Parathyroid adenoma (tissue), 2 donors: ENCODE results near the gene PPP5C.
A peak's percentile ranks its signal among the peaks of the same experiment; 100 is the strongest.
"Not testable (repeated sequence)": the region's sequence is repeated elsewhere in the genome, so short reads cannot be mapped to it uniquely, and the experiment has no call there.

Source experiments
- H2AFZ ChIP-seq: fragments of 300-600 bp; sonication (generic); one replicate; pipeline ENCODE4 v1.7.0; 2017; ENCODE audit warnings: antibody characterized with exemption, mild to moderate bottlenecking
- H3K27ac ChIP-seq: fragments of 300-600 bp; sonication (generic); one replicate; pipeline ENCODE4 v1.7.0; 2017
- H3K27me3 ChIP-seq: fragments of 300-600 bp; sonication (generic); one replicate; pipeline ENCODE4 v1.7.0; 2017; ENCODE audit warnings: low read length; ENCODE audit not compliant: control insufficient read depth, insufficient read depth
- H3K36me3 ChIP-seq: fragments of 300-600 bp; sonication (generic); one replicate; pipeline ENCODE4 v1.7.0; 2017; ENCODE audit warnings: low read length; ENCODE audit not compliant: control insufficient read depth, insufficient read depth
- H3K4me1 ChIP-seq: fragments of 300-600 bp; sonication (generic); one replicate; pipeline ENCODE4 v1.7.0; 2017; ENCODE audit warnings: control low read depth
- H3K4me2 ChIP-seq: fragments of 300-600 bp; sonication (generic); one replicate; pipeline ENCODE4 v1.7.0; 2017; ENCODE audit warnings: low read length
- H3K4me3 ChIP-seq: fragments of 300-600 bp; sonication (generic); one replicate; pipeline ENCODE4 v1.7.0; 2017; ENCODE audit warnings: low read depth, low read length
- H3K79me2 ChIP-seq: fragments of 300-600 bp; sonication (generic); one replicate; pipeline ENCODE4 v1.7.0; 2017; ENCODE audit warnings: control low read depth
- H3K9ac ChIP-seq: fragments of 300-600 bp; sonication (generic); one replicate; pipeline ENCODE4 v1.7.0; 2017; ENCODE audit warnings: mild to moderate bottlenecking
- H3K9me3 ChIP-seq: fragments of 300-600 bp; sonication (generic); one replicate; pipeline ENCODE4 v1.7.0; 2017; ENCODE audit warnings: low read length; ENCODE audit not compliant: control insufficient read depth
- TF ChIP-seq, protein P1 (sequence below): fragments of 300-600 bp; sonication (generic); IDR thresholded peaks from one replicate; pipeline ENCODE4 v1.7.0; 2017; ENCODE audit warnings: antibody characterized with exemption, mild to moderate bottlenecking
- donor health status: primary hyperparathyroidism.

The PPP5C gene

DNA sequence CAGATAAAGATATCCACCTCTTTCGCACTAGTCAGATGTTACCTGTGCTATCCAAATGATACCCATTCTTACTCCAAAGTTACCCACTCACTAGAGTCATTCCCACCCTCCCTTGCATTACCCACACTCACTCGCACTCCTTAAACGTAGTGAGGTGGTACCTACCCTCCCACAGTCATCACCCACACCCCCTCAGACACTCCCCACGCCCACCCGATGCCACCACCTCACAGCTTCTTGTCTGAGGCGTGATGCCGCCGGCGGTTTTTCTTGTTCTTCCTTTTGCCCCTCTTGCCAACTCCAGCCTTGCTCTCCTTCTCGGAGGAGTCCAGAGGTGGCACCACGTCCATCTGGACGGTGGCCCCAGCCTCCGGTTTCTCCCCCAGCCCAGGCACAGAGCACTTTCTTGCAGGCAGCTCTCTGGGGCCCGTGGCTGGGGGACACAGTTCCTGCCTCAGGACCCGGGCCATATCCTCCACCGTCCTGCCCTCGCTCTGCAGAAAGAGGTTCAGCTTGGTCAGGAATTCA lies 80.7 kb downstream of the PPP5C start:
- H3K9ac ChIP-seq = no peak overlapping the region
- no peaks in the 10 kb centered on the region for H3K27me3 ChIP-seq
- no peak overlapping the region for H3K4me2 ChIP-seq
- H2AFZ ChIP-seq = no peak overlapping the region
- peaks cover 7% of the 10 kb centered on the region for H3K4me1 ChIP-seq
- no peaks in the 10 kb centered on the region for H3K9me3 ChIP-seq
- TF ChIP-seq, protein P1, sequence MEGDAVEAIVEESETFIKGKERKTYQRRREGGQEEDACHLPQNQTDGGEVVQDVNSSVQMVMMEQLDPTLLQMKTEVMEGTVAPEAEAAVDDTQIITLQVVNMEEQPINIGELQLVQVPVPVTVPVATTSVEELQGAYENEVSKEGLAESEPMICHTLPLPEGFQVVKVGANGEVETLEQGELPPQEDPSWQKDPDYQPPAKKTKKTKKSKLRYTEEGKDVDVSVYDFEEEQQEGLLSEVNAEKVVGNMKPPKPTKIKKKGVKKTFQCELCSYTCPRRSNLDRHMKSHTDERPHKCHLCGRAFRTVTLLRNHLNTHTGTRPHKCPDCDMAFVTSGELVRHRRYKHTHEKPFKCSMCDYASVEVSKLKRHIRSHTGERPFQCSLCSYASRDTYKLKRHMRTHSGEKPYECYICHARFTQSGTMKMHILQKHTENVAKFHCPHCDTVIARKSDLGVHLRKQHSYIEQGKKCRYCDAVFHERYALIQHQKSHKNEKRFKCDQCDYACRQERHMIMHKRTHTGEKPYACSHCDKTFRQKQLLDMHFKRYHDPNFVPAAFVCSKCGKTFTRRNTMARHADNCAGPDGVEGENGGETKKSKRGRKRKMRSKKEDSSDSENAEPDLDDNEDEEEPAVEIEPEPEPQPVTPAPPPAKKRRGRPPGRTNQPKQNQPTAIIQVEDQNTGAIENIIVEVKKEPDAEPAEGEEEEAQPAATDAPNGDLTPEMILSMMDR = no peak
- no peaks in the 10 kb centered on the region for H3K79me2 ChIP-seq
- no peaks in the 10 kb centered on the region for H3K36me3 ChIP-seq
- H3K4me3 ChIP-seq = no peak overlapping the region
- H3K27ac ChIP-seq = no peak overlapping the region

- H3K9ac ChIP-seq = no peak within 1 kb of the TSS
- H3K36me3 ChIP-seq = no peaks in the 10 kb centered on the region
- H2AFZ ChIP-seq = peak within 1 kb of the TSS; percentile 16
- TF ChIP-seq, protein P1 = no peak
- H3K4me2 ChIP-seq = peak within 1 kb of the TSS; percentile 25
- no peaks in the 10 kb centered on the region for H3K79me2 ChIP-seq
- H3K4me3 ChIP-seq = peak within 1 kb of the TSS; percentile 36
- no peaks in the 10 kb centered on the region for H3K27me3 ChIP-seq
- H3K4me1 ChIP-seq = peaks cover 7% of the 10 kb centered on the region
- H3K27ac ChIP-seq = no peak within 1 kb of the TSS
- H3K9me3 ChIP-seq = no peaks in the 10 kb centered on the region
Observed at GRCh38 chr19:46428239-46429135, 81.6 kb downstream of the PPP5C start, which contains the start of gene PNMA8C. TSS of gene PNMA8C (minus strand) at chr19:46428936. CDS start at chr19:46428359, 577 bp downstream.

- no peak overlapping the region for H3K9ac ChIP-seq
- H3K4me3 ChIP-seq = no peak overlapping the region
- no peak overlapping the region for H3K4me2 ChIP-seq
- no peak overlapping the region for H2AFZ ChIP-seq
- no peaks in the 10 kb centered on the region for H3K9me3 ChIP-seq
- no peaks in the 10 kb centered on the region for H3K27me3 ChIP-seq
- peaks cover 7% of the 10 kb centered on the region for H3K4me1 ChIP-seq
- TF ChIP-seq, protein P1 = no peak
- H3K27ac ChIP-seq = no peak overlapping the region
- no peaks in the 10 kb centered on the region for H3K36me3 ChIP-seq
- H3K79me2 ChIP-seq = no peaks in the 10 kb centered on the region
Observed at GRCh38 chr19:46429999-46430398, 83.1 kb downstream of the PPP5C start.

- Histone ChIP-seq H3K27me3 (no peaks in the 10 kb centered on the region), H3K27ac (no peak overlapping the region)
- TF ChIP-seq, protein P1 = no peak
Observed at GRCh38 chr19:46431824-46432223, 84.9 kb downstream of the PPP5C start.

DNA sequence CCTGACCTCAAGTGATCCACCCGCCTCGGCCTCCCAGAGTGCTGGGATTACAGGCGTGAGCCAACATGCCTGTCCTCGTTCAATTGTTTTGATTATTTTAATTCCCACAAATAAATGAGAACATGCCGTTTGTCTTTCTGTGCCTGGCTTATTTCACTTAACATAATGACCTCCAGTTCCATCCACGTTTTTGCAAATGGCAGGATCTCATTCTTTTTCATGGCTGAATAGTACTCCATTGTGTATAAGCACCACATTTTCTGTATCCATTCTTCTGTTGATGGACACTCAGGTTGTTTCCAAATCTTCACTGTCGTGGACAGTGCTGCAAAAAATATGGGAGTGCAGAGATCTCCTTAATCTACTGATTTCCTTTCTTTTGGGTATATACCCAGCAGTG lies 86.6 kb downstream of the PPP5C start:
- H2AFZ ChIP-seq, H3K79me2 ChIP-seq, H3K4me3 ChIP-seq, H3K4me1 ChIP-seq, H3K9me3 ChIP-seq, H3K9ac ChIP-seq, H3K4me2 ChIP-seq, H3K36me3 ChIP-seq, H3K27ac ChIP-seq, H3K27me3 ChIP-seq: not testable (repeated sequence)

More at GRCh38 chr19:46431824-46432223, 84.9 kb downstream of the PPP5C start:
- Histone ChIP-seq H3K4me2 (no peak overlapping the region), H3K4me3 (no peak overlapping the region), H3K9ac (no peak overlapping the region), H3K4me1 (peaks cover 4% of the 10 kb centered on the region), H3K79me2 (no peaks in the 10 kb centered on the region), H3K36me3 (no peaks in the 10 kb centered on the region), H2AFZ (no peak overlapping the region), H3K9me3 (no peaks in the 10 kb centered on the region)
